Cardiac ventricle fibroblast (primary cell): ENCODE results near the gene ESAM. TPM values are rescaled to one million over a fixed set of nuclear protein-coding genes. Genes with fewer than 3 reads are reported as not detected.

Source experiments
- total RNA-seq: library from RNA; depleted of rRNA; stranded (reverse); fragments of >200 nt; gene quantifications from 2 replicates; pipeline ENCODE4 v1.2.3, GENCODE V29; 2015

Gene ESAM
- total RNA-seq = 8.5 and 10.4 TPM in 2 replicates

DNA sequence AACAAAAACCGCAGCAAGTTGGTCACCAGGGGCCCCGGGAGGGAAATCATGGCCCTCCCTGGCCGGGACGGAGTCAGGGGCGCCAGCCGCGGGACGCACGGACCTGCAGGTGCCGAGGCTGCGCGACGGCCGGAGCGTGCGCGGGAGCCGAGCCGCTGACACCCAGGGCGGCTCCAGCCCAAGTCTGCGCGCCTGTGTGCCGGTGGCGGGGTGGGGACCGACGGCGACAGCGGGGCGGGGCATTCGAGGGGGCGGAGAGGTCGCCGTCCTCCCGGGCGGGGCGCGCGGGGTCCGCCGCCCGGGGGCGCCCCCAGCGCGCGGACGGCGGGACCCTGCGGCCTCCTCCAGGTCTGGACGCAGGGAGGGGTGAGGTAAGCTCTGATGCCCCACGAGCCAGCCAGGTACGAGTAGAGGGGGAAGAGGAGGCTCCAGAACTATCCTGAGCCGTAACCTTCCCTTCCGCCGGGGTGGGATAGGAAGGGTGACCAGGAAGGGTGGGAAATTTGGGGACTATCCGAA is at the start of gene ESAM:
TSS of gene ESAM (minus strand) at position 186 of the 519 bp plus-strand sequence. CDS start at position 50, 136 bp downstream.

GRCh38 chr11:124800226-124800929 is 38.3 kb upstream of the ESAM start, which contains the start of gene MSANTD2:
Gene MSANTD2 (minus strand): TSS chr11:124800406. CDS start chr11:124800380, 26 bp downstream.

GRCh38 chr11:124751741-124752470 is 10.2 kb downstream of the ESAM start, which contains the start of gene VSIG2:
Gene VSIG2 (minus strand): TSS chr11:124752255. CDS start chr11:124752137, 118 bp downstream.

GRCh38 chr11:124739479-124740276 is 22.4 kb downstream of the ESAM start, which contains the start of gene NRGN:
Gene NRGN (plus strand): TSS chr11:124739942. CDS start chr11:124740085, 143 bp downstream.

Other genes with a start within 250 kb of the ESAM start
- not detected in 2 replicates for gene OR8B12, start 218.6 kb downstream of the ESAM start, total RNA-seq
- not detected in 2 replicates for gene OR8A1, start 192.3 kb downstream of the ESAM start, total RNA-seq
- gene PANX3, start 150.9 kb downstream of the ESAM start, total RNA-seq = not detected in 2 replicates
- 18.7 and 22.3 TPM in 2 replicates for gene TBRG1, start 139.4 kb downstream of the ESAM start, total RNA-seq
- 37.9 and 40.4 TPM in 2 replicates for gene SIAE, start 88.6 kb downstream of the ESAM start, total RNA-seq
- gene SPA17, start 88.4 kb downstream of the ESAM start, total RNA-seq = 1.7 and 2.1 TPM in 2 replicates
- gene NRGN, start 22.3 kb downstream of the ESAM start, total RNA-seq = 0.39 TPM in 1 of 2 replicates, not detected in the other
- gene VSIG2, start 10.0 kb downstream of the ESAM start, total RNA-seq = not detected in 2 replicates
- 6.0 and 10.4 TPM in 2 replicates for gene MSANTD2, start 38.1 kb upstream of the ESAM start, total RNA-seq
- 4.4 and 5.5 TPM in 2 replicates for gene ROBO3, start 103.1 kb upstream of the ESAM start, total RNA-seq
- 3.9 and 11.8 TPM in 2 replicates for gene ROBO4, start 135.6 kb upstream of the ESAM start, total RNA-seq
- gene HEPN1, start 157.0 kb upstream of the ESAM start, total RNA-seq = not detected in 2 replicates
- gene HEPACAM, start 173.8 kb upstream of the ESAM start, total RNA-seq = not detected in 2 replicates
- 0.56 and 0.64 TPM in 2 replicates for gene CCDC15, start 191.9 kb upstream of the ESAM start, total RNA-seq